Measurements from ENCODE around the gene ABCA13. TPM values are rescaled to one million over a fixed set of nuclear protein-coding genes. Genes with fewer than 3 reads are reported as not detected.

ABCA13 gene
- total and polyA plus RNA-seq, 4 donors: 1.2 to 23.2 (median 3.5) TPM

- Histone ChIP-seq H3K9ac (ENCODE audit: insufficient read depth in 1 of 2, low read length in 2 of 2) (no peak overlapping the region), H3K27me3 (ENCODE audit: control insufficient read depth in 3 of 3, insufficient read depth in 3 of 3, low read length in 2 of 3) (no peaks in the 10 kb centered on the region), H3K9me3 (ENCODE audit: control insufficient read depth in 4 of 4, insufficient read depth in 3 of 4, low read length in 3 of 4) (peaks cover 0 to 7% (median 2%) of the 10 kb centered on the region in 4 donors), H3K4me3 (no peak overlapping the region), H3K36me3 (ENCODE audit: control insufficient read depth in 4 of 4, insufficient read depth in 4 of 4, low read length in 4 of 4) (no peaks in the 10 kb centered on the region), H3K4me1 (ENCODE audit: control insufficient read depth in 5 of 5, insufficient read depth in 5 of 5, low read length in 5 of 5) (peaks cover 0 to 2% (median 0%) of the 10 kb centered on the region in 5 donors), H3K27ac (ENCODE audit: low read depth in 1 of 2, low read length in 1 of 2) (no peak overlapping the region)
- no peak for TF ChIP-seq CTCF (IDR thresholded peaks at IDR 0.05; ENCODE audit: control extremely low read depth, extremely low read depth)
- ATAC-seq (ENCODE audit: insufficient read depth, low FRiP score) (no peak), DNase-seq (no peak)
Measured at GRCh38 chr7:48237354-48237753, 66.1 kb downstream of the ABCA13 start.

- Histone ChIP-seq H3K9me3 (ENCODE audit: control insufficient read depth in 4 of 4, insufficient read depth in 3 of 4, low read length in 3 of 4) (peaks cover 0 to 3% (median 0%) of the 10 kb centered on the region in 4 donors), H3K4me1 (ENCODE audit: control insufficient read depth in 5 of 5, insufficient read depth in 5 of 5, low read length in 5 of 5) (peaks cover 0 to 3% (median 0%) of the 10 kb centered on the region in 5 donors), H3K27ac (ENCODE audit: low read depth in 1 of 2, low read length in 1 of 2) (no peak overlapping the region), H3K4me3 (no peak overlapping the region), H3K9ac (ENCODE audit: insufficient read depth in 1 of 2, low read length in 2 of 2) (no peak overlapping the region), H3K36me3 (ENCODE audit: control insufficient read depth in 4 of 4, insufficient read depth in 4 of 4, low read length in 4 of 4) (no peaks in the 10 kb centered on the region), H3K27me3 (ENCODE audit: control insufficient read depth in 3 of 3, insufficient read depth in 3 of 3, low read length in 2 of 3) (no peaks in the 10 kb centered on the region)
- DNase-seq: no peak
- no peak for ATAC-seq (ENCODE audit: insufficient read depth, low FRiP score)
- 80% methylated on average over 8 of the region's 8 CpGs for WGBS, 2 donors
- TF ChIP-seq CTCF (IDR thresholded peaks at IDR 0.05; ENCODE audit: control extremely low read depth, extremely low read depth): no peak
Measured at GRCh38 chr7:48242846-48243245, 71.6 kb downstream of the ABCA13 start.

- Histone ChIP-seq H3K9me3 (ENCODE audit: control insufficient read depth in 4 of 4, insufficient read depth in 3 of 4, low read length in 3 of 4) (peaks cover 0 to 1% (median 0%) of the 10 kb centered on the region in 4 donors), H3K36me3 (ENCODE audit: control insufficient read depth in 4 of 4, insufficient read depth in 4 of 4, low read length in 4 of 4) (no peaks in the 10 kb centered on the region), H3K4me3 (no peak overlapping the region), H3K4me1 (ENCODE audit: control insufficient read depth in 5 of 5, insufficient read depth in 5 of 5, low read length in 5 of 5) (peaks cover 0 to 3% (median 0%) of the 10 kb centered on the region in 5 donors), H3K27ac (ENCODE audit: low read depth in 1 of 2, low read length in 1 of 2) (no peak overlapping the region), H3K9ac (ENCODE audit: insufficient read depth in 1 of 2, low read length in 2 of 2) (no peak overlapping the region), H3K27me3 (ENCODE audit: control insufficient read depth in 3 of 3, insufficient read depth in 3 of 3, low read length in 2 of 3) (no peaks in the 10 kb centered on the region)
- DNase-seq: peak; percentile 19 to 62 (median 21)
- 21 to 30% methylated on average over 5 of the region's 5 CpGs for WGBS, 2 donors
- ATAC-seq (ENCODE audit: insufficient read depth, low FRiP score): no peak
- no peak for TF ChIP-seq CTCF (IDR thresholded peaks at IDR 0.05; ENCODE audit: control extremely low read depth, extremely low read depth)
Measured at GRCh38 chr7:48244864-48245271, 73.6 kb downstream of the ABCA13 start.

All from lung (tissue), 12 donors.